Neural cell (in vitro differentiated cells): ENCODE measurements around the gene TCEA3. TPM values are rescaled to one million over a fixed set of nuclear protein-coding genes. Genes with fewer than 3 reads are reported as not detected.

Experiments used
- H2AFZ ChIP-seq: fragments of 200-600, 300-800 bp; sonication (generic), shearing (Covaris generic); 2 replicates; pipeline ENCODE4 v1.6.0; 2014; ENCODE audit warnings: low read depth, mild to moderate bottlenecking, antibody characterized with exemption, low read length, moderate library complexity
- H3F3A ChIP-seq: fragments of 200-600 bp; shearing (Covaris generic); 2 replicates; pipeline ENCODE4 v1.6.1; 2016; ENCODE audit warnings: mild to moderate bottlenecking, moderate library complexity, mixed read lengths, antibody characterized with exemption, low read length; ENCODE audit not compliant: insufficient read depth, poor library complexity, severe bottlenecking
- H3K27ac ChIP-seq: fragments of 200-600, 300-800 bp; sonication (generic), shearing (Covaris generic); 2 replicates; pipeline ENCODE4 v1.5.1; 2014; ENCODE audit warnings: mild to moderate bottlenecking, low read length, moderate library complexity
- H3K27me3 ChIP-seq: fragments of 300-800, 200-600 bp; sonication (generic), shearing (Covaris generic); 2 replicates; pipeline ENCODE4 v1.6.0; 2014; ENCODE audit warnings: mild to moderate bottlenecking, low read depth, low read length, moderate library complexity; ENCODE audit not compliant: insufficient read depth
- H3K36me3 ChIP-seq: fragments of 300-800, 200-600 bp; sonication (generic), shearing (Covaris generic); 2 replicates; pipeline ENCODE4 v1.5.1; 2014; ENCODE audit warnings: mild to moderate bottlenecking, antibody characterized with exemption, low read length, moderate library complexity; ENCODE audit not compliant: insufficient read depth
- H3K4me2 ChIP-seq: fragments of 300-800, 200-600 bp; sonication (generic), shearing (Covaris generic); 2 replicates; pipeline ENCODE4 v1.6.0; 2014; ENCODE audit warnings: mild to moderate bottlenecking, low read length
- H3K4me3 ChIP-seq: fragments of 300-800, 200-600 bp; sonication (generic), shearing (Covaris generic); 2 replicates; pipeline ENCODE4 v1.5.1; 2014; ENCODE audit warnings: mild to moderate bottlenecking, low read length, moderate library complexity
- H3K79me2 ChIP-seq: fragments of 200-600 bp; shearing (Covaris generic); replicated peaks from 2 replicates; pipeline ENCODE4 v1.6.0; 2014; ENCODE audit warnings: mild to moderate bottlenecking, low read length, moderate library complexity; ENCODE audit not compliant: insufficient read depth
- H3K9ac ChIP-seq: fragments of 300-800, 200-600 bp; sonication (generic), shearing (Covaris generic); 2 replicates; pipeline ENCODE4 v1.6.1; 2016; ENCODE audit warnings: mild to moderate bottlenecking, low read length, mixed read lengths
- H3K9me2 ChIP-seq: fragments of 200-600 bp; shearing (Covaris generic); 2 replicates; pipeline ENCODE4 v1.6.1; 2016; ENCODE audit warnings: mild to moderate bottlenecking, low read length, mixed read lengths; ENCODE audit not compliant: insufficient read depth
- H3K9me3 ChIP-seq: fragments of 200-600, 300-800 bp; sonication (generic), shearing (Covaris generic); 2 replicates; pipeline ENCODE4 v1.6.1; 2016; ENCODE audit warnings: mild to moderate bottlenecking, mixed run types, low read length, moderate library complexity, mixed read lengths
- H4K20me1 ChIP-seq: fragments of 200-600 bp; shearing (Covaris generic); 2 replicates; pipeline ENCODE4 v1.6.1; 2016; ENCODE audit warnings: mild to moderate bottlenecking, mixed run types; ENCODE audit not compliant: insufficient read depth
- CTCF ChIP-seq: fragments of 450-650 bp; IDR thresholded peaks from 2 replicates; pipeline ENCODE4 v1.5.1; 2014; ENCODE audit warnings: antibody characterized with exemption, mild to moderate bottlenecking, moderate library complexity; ENCODE audit not compliant: poor library complexity, severe bottlenecking
- EZH2 ChIP-seq: fragments of 200-600, 300-800 bp; shearing (Covaris generic), sonication (generic); IDR thresholded peaks from 2 replicates; pipeline ENCODE4 v1.6.1; 2014; ENCODE audit warnings: antibody characterized with exemption, low read length, borderline replicate concordance, mild to moderate bottlenecking; ENCODE audit not compliant: insufficient read depth, poor library complexity, severe bottlenecking
- MXI1 ChIP-seq: fragments of 450-650 bp; conservative IDR thresholded peaks from 2 replicates; pipeline ENCODE4 v1.6.1; 2014; ENCODE audit warnings: antibody characterized with exemption, mild to moderate bottlenecking; ENCODE audit not compliant: poor library complexity, severe bottlenecking
- POLR2AphosphoS5 ChIP-seq: IDR thresholded peaks from 2 replicates; pipeline ENCODE4 v1.6.1; 2012
- RAD21 ChIP-seq: fragments of 450-650 bp; conservative IDR thresholded peaks from 2 replicates; pipeline ENCODE4 v1.6.1; 2014; ENCODE audit warnings: antibody characterized with exemption, mild to moderate bottlenecking, moderate library complexity
- REST ChIP-seq: IDR thresholded peaks from 2 replicates; pipeline ENCODE4 v1.6.1; 2012; ENCODE audit warnings: borderline replicate concordance
- SMC3 ChIP-seq: fragments of 450-650 bp; conservative IDR thresholded peaks from 2 replicates; pipeline ENCODE4 v1.6.1; 2014; ENCODE audit warnings: antibody characterized with exemption, mild to moderate bottlenecking, moderate library complexity; ENCODE audit not compliant: poor library complexity
- TAF1 ChIP-seq: IDR thresholded peaks from 2 replicates; pipeline ENCODE4 v1.6.1; 2012; ENCODE audit warnings: low read depth
- polyA plus RNA-seq: library from polyadenylated mRNA; depleted of rRNA; stranded (reverse); fragments of >200 nt; gene quantifications from 2 replicates; pipeline ENCODE4 v1.2.3, GENCODE V29; 2014

TCEA3 gene
- polyA plus RNA-seq, 1 donor from 2014 or later: not detected

- Histone ChIP-seq H3K9ac (no peak overlapping the region), H2AFZ (no peak overlapping the region), H3K4me2 (no peak overlapping the region), H3K4me3 (no peak overlapping the region), H3K9me3 (no peaks in the 10 kb centered on the region), H3K36me3 (no peaks in the 10 kb centered on the region), H3K9me2 (no peaks in the 10 kb centered on the region), H3K79me2 (no peaks in the 10 kb centered on the region), H3K27me3 (no peaks in the 10 kb centered on the region), H3K27ac (no peak overlapping the region), H4K20me1 (no peaks in the 10 kb centered on the region), H3F3A (no peaks in the 10 kb centered on the region)
- TF ChIP-seq EZH2 (no peak), SMC3 (no peak), POLR2AphosphoS5 (no peak), MXI1 (no peak), CTCF (no peak), TAF1 (no peak)
Measured at GRCh38 chr1:23449306-23449705, 24.8 kb upstream of the TCEA3 start.

- no peaks in the 10 kb centered on the region for H3K36me3 ChIP-seq
- TF ChIP-seq REST (no peak), TAF1 (no peak), POLR2AphosphoS5 (no peak), MXI1 (no peak), RAD21 (no peak)
- no peaks in the 10 kb centered on the region for H3K79me2 ChIP-seq
- H3K27me3 ChIP-seq: no peaks in the 10 kb centered on the region
- H3K9me2 ChIP-seq: no peaks in the 10 kb centered on the region
- no peaks in the 10 kb centered on the region for H3F3A ChIP-seq
- no peak overlapping the region for H3K4me2 ChIP-seq
- no peak overlapping the region for H2AFZ ChIP-seq
- H3K9ac ChIP-seq: no peak overlapping the region
- H3K9me3 ChIP-seq: no peaks in the 10 kb centered on the region
- H4K20me1 ChIP-seq: no peaks in the 10 kb centered on the region
- no peak overlapping the region for H3K27ac ChIP-seq
- H3K4me3 ChIP-seq: no peak overlapping the region
Measured at GRCh38 chr1:23448846-23449245, 24.3 kb upstream of the TCEA3 start.

GRCh38 chr1:23446661-23447310, 22.2 kb upstream of the TCEA3 start:
- H3K79me2 ChIP-seq: no peaks in the 10 kb centered on the region
- H3K9me2 ChIP-seq: no peaks in the 10 kb centered on the region
- no peaks in the 10 kb centered on the region for H3K27me3 ChIP-seq
- no peak overlapping the region for H3K9ac ChIP-seq
- no peaks in the 10 kb centered on the region for H4K20me1 ChIP-seq
- H3F3A ChIP-seq: no peaks in the 10 kb centered on the region
- no peaks in the 10 kb centered on the region for H3K9me3 ChIP-seq
- H3K4me2 ChIP-seq: no peak overlapping the region
- H3K36me3 ChIP-seq: no peaks in the 10 kb centered on the region
- H2AFZ ChIP-seq: no peak overlapping the region
- TF ChIP-seq REST (peak; percentile 80), RAD21 (no peak), SMC3 (no peak)
- H3K27ac ChIP-seq: no peak overlapping the region
- H3K4me3 ChIP-seq: no peak overlapping the region
